PC-9 (cell line): ENCODE measurements around the gene NTF4.
"Not testable (repeated sequence)": the region's sequence is repeated elsewhere in the genome, so short reads cannot be mapped to it uniquely, and the experiment has no call there.

Experiments used
- CTCF ChIP-seq: fragments of 200-600 bp; sonication (generic); conservative IDR thresholded peaks from 2 replicates; pipeline ENCODE4 v1.6.1; 2017; ENCODE audit warnings: mixed run types, antibody characterized with exemption, mild to moderate bottlenecking, moderate library complexity
- EZH2 ChIP-seq: fragments of 200-600 bp; sonication (generic); IDR thresholded peaks from 2 replicates; pipeline ENCODE4 v1.8.0; 2017; ENCODE audit warnings: antibody characterized with exemption, low read depth

GRCh38 chr19:49042666-49043065 is 22.0 kb downstream of the NTF4 start:
- TF ChIP-seq CTCF, EZH2: not testable (repeated sequence)
